OCI-M2 (cell line): ENCODE measurements around the gene ATP12A.

Experiments used
- DNase-seq: peaks from one replicate; lab custom pipeline; 2025; ENCODE audit not compliant: unreplicated experiment; lab: John Stamatoyannopoulos, UW

The ATP12A gene

GRCh38 chr13:24662195-24663088 lies 17.8 kb upstream of the ATP12A start:
- no peak for DNase-seq

GRCh38 chr13:24663089-24663395 lies 17.2 kb upstream of the ATP12A start:
- no peak for DNase-seq

GRCh38 chr13:24663586-24663985 lies 16.6 kb upstream of the ATP12A start:
- DNase-seq = no peak

- DNase-seq = no peak
Observed at GRCh38 chr13:24664726-24665409, 15.3 kb upstream of the ATP12A start.

- DNase-seq = no peak
Observed at GRCh38 chr13:24668511-24668910, 11.7 kb upstream of the ATP12A start.

GRCh38 chr13:24668955-24669582 lies 11.1 kb upstream of the ATP12A start:
- no peak for DNase-seq

- DNase-seq = no peak
Observed at GRCh38 chr13:24670174-24670573, 10.0 kb upstream of the ATP12A start.

GRCh38 chr13:24670961-24671381 lies 9.2 kb upstream of the ATP12A start:
- DNase-seq = no peak

- DNase-seq = peak; percentile 0
Observed at GRCh38 chr13:24671386-24672113, 8.7 kb upstream of the ATP12A start.

- no peak for DNase-seq
Observed at GRCh38 chr13:24672141-24673132, 7.8 kb upstream of the ATP12A start.

GRCh38 chr13:24675806-24676570 lies 4.2 kb upstream of the ATP12A start:
- DNase-seq = no peak

- DNase-seq = no peak
Observed at GRCh38 chr13:24678151-24678550, 2.1 kb upstream of the ATP12A start.

- DNase-seq = no peak
Observed at GRCh38 chr13:24679686-24680085, 522 bp upstream of the ATP12A start.

- DNase-seq = no peak
Observed at GRCh38 chr13:24680921-24681604, 855 bp downstream of the ATP12A start.

- DNase-seq = no peak
Observed at GRCh38 chr13:24681930-24682329, 1.7 kb downstream of the ATP12A start.

GRCh38 chr13:24682353-24682752 lies 2.1 kb downstream of the ATP12A start:
- no peak for DNase-seq

- no peak for DNase-seq
Observed at GRCh38 chr13:24683351-24683750, 3.1 kb downstream of the ATP12A start.

GRCh38 chr13:24683838-24684599 lies 3.8 kb downstream of the ATP12A start:
- no peak for DNase-seq
